Measurements from ENCODE around the gene LUZP1.

The LUZP1 gene

GRCh38 chr1:23039308-23039826 is 129.3 kb downstream of the LUZP1 start (continued):
- no peak for TF ChIP-seq BCL6B (tag by site-specific recombination; IDR thresholded peaks at IDR 0.05)
- TF ChIP-seq, protein P1, sequence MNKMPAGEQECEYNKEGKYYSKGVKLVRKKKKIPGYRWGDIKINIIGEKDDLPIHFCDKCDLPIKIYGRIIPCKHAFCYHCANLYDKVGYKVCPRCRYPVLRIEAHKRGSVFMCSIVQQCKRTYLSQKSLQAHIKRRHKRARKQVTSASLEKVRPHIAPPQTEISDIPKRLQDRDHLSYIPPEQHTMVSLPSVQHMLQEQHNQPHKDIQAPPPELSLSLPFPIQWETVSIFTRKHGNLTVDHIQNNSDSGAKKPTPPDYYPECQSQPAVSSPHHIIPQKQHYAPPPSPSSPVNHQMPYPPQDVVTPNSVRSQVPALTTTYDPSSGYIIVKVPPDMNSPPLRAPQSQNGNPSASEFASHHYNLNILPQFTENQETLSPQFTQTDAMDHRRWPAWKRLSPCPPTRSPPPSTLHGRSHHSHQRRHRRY (tag by site-specific recombination; IDR thresholded peaks at IDR 0.05) = no peak
- TF ChIP-seq, protein P2, sequence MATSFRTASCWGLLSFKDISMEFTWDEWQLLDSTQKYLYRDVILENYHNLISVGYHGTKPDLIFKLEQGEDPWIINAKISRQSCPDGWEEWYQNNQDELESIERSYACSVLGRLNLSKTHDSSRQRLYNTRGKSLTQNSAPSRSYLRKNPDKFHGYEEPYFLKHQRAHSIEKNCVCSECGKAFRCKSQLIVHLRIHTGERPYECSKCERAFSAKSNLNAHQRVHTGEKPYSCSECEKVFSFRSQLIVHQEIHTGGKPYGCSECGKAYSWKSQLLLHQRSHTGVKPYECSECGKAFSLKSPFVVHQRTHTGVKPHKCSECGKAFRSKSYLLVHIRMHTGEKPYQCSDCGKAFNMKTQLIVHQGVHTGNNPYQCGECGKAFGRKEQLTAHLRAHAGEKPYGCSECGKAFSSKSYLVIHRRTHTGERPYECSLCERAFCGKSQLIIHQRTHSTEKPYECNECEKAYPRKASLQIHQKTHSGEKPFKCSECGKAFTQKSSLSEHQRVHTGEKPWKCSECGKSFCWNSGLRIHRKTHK (tag by site-specific recombination; IDR thresholded peaks at IDR 0.05) = no peak
- TF ChIP-seq WT1 (tag by site-specific recombination; IDR thresholded peaks at IDR 0.05) = no peak
- no peak for TF ChIP-seq ZNF140 (tag by site-specific recombination; IDR thresholded peaks at IDR 0.05)
- no peak for TF ChIP-seq ZNF132 (tag by site-specific recombination; IDR thresholded peaks at IDR 0.05; ENCODE audit: borderline replicate concordance)
- TF ChIP-seq ZNF133 (tag by site-specific recombination; IDR thresholded peaks at IDR 0.05) = no peak
- peak; percentile 59; the same call in 1 of the 2 replicates for TF ChIP-seq ZNF600 (tag by site-specific recombination; IDR thresholded peaks at IDR 0.05)
- TF ChIP-seq ZNF184 (tag by site-specific recombination; IDR thresholded peaks at IDR 0.05) = no peak
- TF ChIP-seq, protein P3, sequence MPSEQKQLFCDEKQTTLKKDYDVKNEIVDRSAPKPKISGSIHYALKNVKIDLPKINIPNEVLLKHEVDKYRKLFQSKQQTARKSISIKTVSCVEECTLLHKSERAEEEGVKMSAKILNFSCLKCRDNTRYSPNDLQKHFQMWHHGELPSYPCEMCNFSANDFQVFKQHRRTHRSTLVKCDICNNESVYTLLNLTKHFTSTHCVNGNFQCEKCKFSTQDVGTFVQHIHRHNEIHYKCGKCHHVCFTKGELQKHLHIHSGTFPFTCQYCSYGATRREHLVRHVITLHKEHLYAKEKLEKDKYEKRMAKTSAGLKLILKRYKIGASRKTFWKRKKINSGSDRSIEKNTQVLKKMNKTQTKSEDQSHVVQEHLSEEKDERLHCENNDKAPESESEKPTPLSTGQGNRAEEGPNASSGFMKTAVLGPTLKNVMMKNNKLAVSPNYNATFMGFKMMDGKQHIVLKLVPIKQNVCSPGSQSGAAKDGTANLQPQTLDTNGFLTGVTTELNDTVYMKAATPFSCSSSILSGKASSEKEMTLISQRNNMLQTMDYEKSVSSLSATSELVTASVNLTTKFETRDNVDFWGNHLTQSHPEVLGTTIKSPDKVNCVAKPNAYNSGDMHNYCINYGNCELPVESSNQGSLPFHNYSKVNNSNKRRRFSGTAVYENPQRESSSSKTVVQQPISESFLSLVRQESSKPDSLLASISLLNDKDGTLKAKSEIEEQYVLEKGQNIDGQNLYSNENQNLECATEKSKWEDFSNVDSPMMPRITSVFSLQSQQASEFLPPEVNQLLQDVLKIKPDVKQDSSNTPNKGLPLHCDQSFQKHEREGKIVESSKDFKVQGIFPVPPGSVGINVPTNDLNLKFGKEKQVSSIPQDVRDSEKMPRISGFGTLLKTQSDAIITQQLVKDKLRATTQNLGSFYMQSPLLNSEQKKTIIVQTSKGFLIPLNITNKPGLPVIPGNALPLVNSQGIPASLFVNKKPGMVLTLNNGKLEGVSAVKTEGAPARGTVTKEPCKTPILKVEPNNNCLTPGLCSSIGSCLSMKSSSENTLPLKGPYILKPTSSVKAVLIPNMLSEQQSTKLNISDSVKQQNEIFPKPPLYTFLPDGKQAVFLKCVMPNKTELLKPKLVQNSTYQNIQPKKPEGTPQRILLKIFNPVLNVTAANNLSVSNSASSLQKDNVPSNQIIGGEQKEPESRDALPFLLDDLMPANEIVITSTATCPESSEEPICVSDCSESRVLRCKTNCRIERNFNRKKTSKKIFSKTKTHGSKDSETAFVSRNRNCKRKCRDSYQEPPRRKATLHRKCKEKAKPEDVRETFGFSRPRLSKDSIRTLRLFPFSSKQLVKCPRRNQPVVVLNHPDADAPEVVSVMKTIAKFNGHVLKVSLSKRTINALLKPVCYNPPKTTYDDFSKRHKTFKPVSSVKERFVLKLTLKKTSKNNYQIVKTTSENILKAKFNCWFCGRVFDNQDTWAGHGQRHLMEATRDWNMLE (tag by site-specific recombination; conservative IDR thresholded peaks at IDR 0.05; ENCODE audit: low read depth) = no peak
- peak; percentile 93 for TF ChIP-seq ZXDB (tag by site-specific recombination; IDR thresholded peaks at IDR 0.05)
- TF ChIP-seq KLF8 (tag by site-specific recombination; IDR thresholded peaks at IDR 0.05) = 0 out of 2 replicates have a peak, but pooled peaks have one; percentile 43
- TF ChIP-seq ZNF2 (tag by site-specific recombination; IDR thresholded peaks at IDR 0.05) = 0 out of 2 replicates have a peak, but pooled peaks have one; percentile 50
- TF ChIP-seq SALL2 (tag by site-specific recombination; IDR thresholded peaks at IDR 0.05; ENCODE audit: borderline replicate concordance) = no peak
- TF ChIP-seq ZNF843 (tag by site-specific recombination; IDR thresholded peaks at IDR 0.05) = peak; percentile 95
- TF ChIP-seq, protein P4, sequence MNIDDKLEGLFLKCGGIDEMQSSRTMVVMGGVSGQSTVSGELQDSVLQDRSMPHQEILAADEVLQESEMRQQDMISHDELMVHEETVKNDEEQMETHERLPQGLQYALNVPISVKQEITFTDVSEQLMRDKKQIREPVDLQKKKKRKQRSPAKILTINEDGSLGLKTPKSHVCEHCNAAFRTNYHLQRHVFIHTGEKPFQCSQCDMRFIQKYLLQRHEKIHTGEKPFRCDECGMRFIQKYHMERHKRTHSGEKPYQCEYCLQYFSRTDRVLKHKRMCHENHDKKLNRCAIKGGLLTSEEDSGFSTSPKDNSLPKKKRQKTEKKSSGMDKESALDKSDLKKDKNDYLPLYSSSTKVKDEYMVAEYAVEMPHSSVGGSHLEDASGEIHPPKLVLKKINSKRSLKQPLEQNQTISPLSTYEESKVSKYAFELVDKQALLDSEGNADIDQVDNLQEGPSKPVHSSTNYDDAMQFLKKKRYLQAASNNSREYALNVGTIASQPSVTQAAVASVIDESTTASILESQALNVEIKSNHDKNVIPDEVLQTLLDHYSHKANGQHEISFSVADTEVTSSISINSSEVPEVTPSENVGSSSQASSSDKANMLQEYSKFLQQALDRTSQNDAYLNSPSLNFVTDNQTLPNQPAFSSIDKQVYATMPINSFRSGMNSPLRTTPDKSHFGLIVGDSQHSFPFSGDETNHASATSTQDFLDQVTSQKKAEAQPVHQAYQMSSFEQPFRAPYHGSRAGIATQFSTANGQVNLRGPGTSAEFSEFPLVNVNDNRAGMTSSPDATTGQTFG (tag by site-specific recombination; IDR thresholded peaks at IDR 0.05; ENCODE audit: borderline replicate concordance) = no peak
- TF ChIP-seq ZNF416 (tag by site-specific recombination; IDR thresholded peaks at IDR 0.05) = no peak
- no peak for TF ChIP-seq GLIS1 (tag by site-specific recombination; IDR thresholded peaks at IDR 0.05)
- TF ChIP-seq ZNF248 (tag by site-specific recombination; IDR thresholded peaks at IDR 0.05) = no peak
- no peak for TF ChIP-seq ZFP3 (tag by site-specific recombination; IDR thresholded peaks at IDR 0.05; ENCODE audit: low read depth)
- no peak for TF ChIP-seq ZNF623 (tag by site-specific recombination; IDR thresholded peaks at IDR 0.05)
- TF ChIP-seq ZNF785 (tag by site-specific recombination; IDR thresholded peaks at IDR 0.05) = no peak
- no peak for TF ChIP-seq ZNF175 (tag by site-specific recombination; IDR thresholded peaks at IDR 0.05)
- TF ChIP-seq PATZ1 (tag by site-specific recombination; IDR thresholded peaks at IDR 0.05) = no peak
- no peak for TF ChIP-seq ZNF830 (tag by site-specific recombination; IDR thresholded peaks at IDR 0.05; ENCODE audit: low read depth)
- TF ChIP-seq ZNF157 (tag by site-specific recombination; IDR thresholded peaks at IDR 0.05) = no peak
- TF ChIP-seq KLF16 (tag by site-specific recombination; IDR thresholded peaks at IDR 0.05) = no peak
